ENCODE results near the gene DMD. TPM values are rescaled to one million over a fixed set of nuclear protein-coding genes. Genes with fewer than 3 reads are reported as not detected.

Gene DMD
- total and polyA plus RNA-seq, 9 donors: 14.0 to 70.5 (median 37.6) TPM

- Histone ChIP-seq H3K36me3 (no peaks in the 10 kb centered on the region), H3K27ac (no peak overlapping the region), H3K27me3 (no peaks in the 10 kb centered on the region), H3K4me3 (no peak overlapping the region), H3K9me3 (no peaks in the 10 kb centered on the region), H3K4me1 (ENCODE audit: insufficient read depth) (no peaks in the 10 kb centered on the region)
- intact Hi-C loops (cut with DNase I): no loop called here
- DNase-seq: no peak
- TF ChIP-seq POLR2A (IDR thresholded peaks at IDR 0.05): no peak
- TF ChIP-seq, protein P1, sequence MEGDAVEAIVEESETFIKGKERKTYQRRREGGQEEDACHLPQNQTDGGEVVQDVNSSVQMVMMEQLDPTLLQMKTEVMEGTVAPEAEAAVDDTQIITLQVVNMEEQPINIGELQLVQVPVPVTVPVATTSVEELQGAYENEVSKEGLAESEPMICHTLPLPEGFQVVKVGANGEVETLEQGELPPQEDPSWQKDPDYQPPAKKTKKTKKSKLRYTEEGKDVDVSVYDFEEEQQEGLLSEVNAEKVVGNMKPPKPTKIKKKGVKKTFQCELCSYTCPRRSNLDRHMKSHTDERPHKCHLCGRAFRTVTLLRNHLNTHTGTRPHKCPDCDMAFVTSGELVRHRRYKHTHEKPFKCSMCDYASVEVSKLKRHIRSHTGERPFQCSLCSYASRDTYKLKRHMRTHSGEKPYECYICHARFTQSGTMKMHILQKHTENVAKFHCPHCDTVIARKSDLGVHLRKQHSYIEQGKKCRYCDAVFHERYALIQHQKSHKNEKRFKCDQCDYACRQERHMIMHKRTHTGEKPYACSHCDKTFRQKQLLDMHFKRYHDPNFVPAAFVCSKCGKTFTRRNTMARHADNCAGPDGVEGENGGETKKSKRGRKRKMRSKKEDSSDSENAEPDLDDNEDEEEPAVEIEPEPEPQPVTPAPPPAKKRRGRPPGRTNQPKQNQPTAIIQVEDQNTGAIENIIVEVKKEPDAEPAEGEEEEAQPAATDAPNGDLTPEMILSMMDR (IDR thresholded peaks at IDR 0.05): no peak
- TF ChIP-seq EP300 (IDR thresholded peaks at IDR 0.05): no peak
- 54 to 58% (median 55%) methylated on average over 3 of the region's 3 CpGs for WGBS, 3 donors
These were observed 709.7 kb downstream of the DMD start for GRCh38 chrX:32501606-32502005.

GRCh38 chrX:32496671-32497070 lies 714.7 kb downstream of the DMD start:
- Histone ChIP-seq H3K9me3 (no peaks in the 10 kb centered on the region), H3K4me3 (no peak overlapping the region), H3K36me3 (no peaks in the 10 kb centered on the region), H3K4me1 (ENCODE audit: insufficient read depth) (no peaks in the 10 kb centered on the region), H3K27me3 (no peaks in the 10 kb centered on the region), H3K27ac (no peak overlapping the region)
- no peak for TF ChIP-seq POLR2A (IDR thresholded peaks at IDR 0.05)
- TF ChIP-seq, protein P1 (IDR thresholded peaks at IDR 0.05): no peak
- TF ChIP-seq EP300 (IDR thresholded peaks at IDR 0.05): no peak
- intact Hi-C loops (cut with DNase I): no loop called here
- WGBS, 3 donors: 79% methylated on average over 6 of the region's 6 CpGs
- no peak for DNase-seq

- no peak for TF ChIP-seq POLR2A (IDR thresholded peaks at IDR 0.05)
- TF ChIP-seq, protein P1 (IDR thresholded peaks at IDR 0.05): no peak
- no peak for TF ChIP-seq EP300 (IDR thresholded peaks at IDR 0.05)
- H3K27ac ChIP-seq: no peak overlapping the region
- no peak for DNase-seq
- no peaks in the 10 kb centered on the region for H3K36me3 ChIP-seq
- H3K4me1 ChIP-seq (ENCODE audit: insufficient read depth): no peaks in the 10 kb centered on the region
- no peaks in the 10 kb centered on the region for H3K27me3 ChIP-seq
- no peaks in the 10 kb centered on the region for H3K9me3 ChIP-seq
- intact Hi-C loops (cut with DNase I): no loop called here
- no peak overlapping the region for H3K4me3 ChIP-seq
These were observed 715.5 kb downstream of the DMD start for GRCh38 chrX:32495855-32496254.

DNA sequence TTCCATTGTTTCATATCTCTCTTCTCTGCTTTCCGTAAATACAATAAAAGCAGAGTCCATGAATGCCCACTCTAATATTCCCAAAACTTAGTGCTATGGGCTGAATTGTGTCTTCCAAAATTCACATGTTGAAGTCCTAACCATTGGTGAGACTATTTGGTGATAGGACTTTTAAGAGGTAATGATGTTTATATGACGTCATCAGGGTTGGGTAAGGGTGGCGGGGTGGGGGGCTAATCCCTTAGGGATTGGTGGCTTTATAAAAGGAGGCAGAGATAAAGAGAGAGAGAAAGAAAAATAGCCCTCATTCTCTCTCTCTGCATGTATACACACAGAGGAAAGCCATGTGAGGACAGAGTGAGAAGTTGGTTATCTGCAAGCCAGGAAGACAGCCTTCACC lies 722.2 kb downstream of the DMD start:
- H3K27ac ChIP-seq: no peak overlapping the region
- intact Hi-C loops (cut with DNase I): no loop called here
- WGBS, 3 donors: 67 to 74% (median 70%) methylated on average over 3 of the region's 3 CpGs

More for the DNA sequence above, 722.2 kb downstream of the DMD start:
- no peaks in the 10 kb centered on the region for H3K36me3 ChIP-seq
- no peak for DNase-seq
- H3K4me1 ChIP-seq (ENCODE audit: insufficient read depth): no peaks in the 10 kb centered on the region
- H3K4me3 ChIP-seq: no peak overlapping the region
- H3K9me3 ChIP-seq: no peaks in the 10 kb centered on the region
- TF ChIP-seq, protein P1 (IDR thresholded peaks at IDR 0.05): no peak
- no peak for TF ChIP-seq EP300 (IDR thresholded peaks at IDR 0.05)
- TF ChIP-seq POLR2A (IDR thresholded peaks at IDR 0.05): no peak
- no peaks in the 10 kb centered on the region for H3K27me3 ChIP-seq

Measured in ovary (tissue), 9 donors.